PFSK-1 (cell line): Measurements from ENCODE around the gene IGF2BP2.

Source experiments
- REST ChIP-seq, 2 experiments: IDR thresholded peaks; 2 replicates each; pipeline versions ENCODE4 v1.6.1 to v1.8.0; 2011 to 2012; ENCODE audit warnings: low read depth in 2 of 2, low read length in 2 of 2, control low read depth in 1 of 2, inconsistent platforms in 1 of 2, mild to moderate bottlenecking in 1 of 2, moderate library complexity in 1 of 2; ENCODE audit not compliant: insufficient read depth in 1 of 2
- TAF1 ChIP-seq: IDR thresholded peaks from 2 replicates; pipeline ENCODE4 v1.6.1; 2012; ENCODE audit warnings: low read length, control low read depth, borderline replicate concordance; ENCODE audit not compliant: insufficient read depth

DNA sequence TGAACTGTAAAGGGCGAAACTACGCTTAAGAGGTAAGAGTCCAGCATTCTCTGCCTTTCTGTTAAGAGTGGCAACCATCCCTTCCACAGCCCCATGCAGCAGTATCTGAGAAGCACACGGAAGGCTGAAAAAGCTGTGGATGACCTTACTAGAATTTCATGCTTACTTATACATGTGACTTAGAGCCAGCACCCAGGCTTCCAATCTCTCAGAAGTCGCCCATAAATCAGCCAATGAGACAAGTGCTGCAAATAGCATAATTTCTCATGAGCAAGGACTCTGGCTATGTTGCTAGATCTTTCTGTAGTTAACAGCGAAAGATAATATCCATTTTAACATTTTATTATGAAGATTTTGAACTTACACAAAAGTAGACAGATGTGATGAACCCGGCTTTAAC, 65.3 kb downstream of the IGF2BP2 start:
- TF ChIP-seq TAF1 = no peak
- no peak for TF ChIP-seq REST (IDR thresholded peaks at IDR 0.05; ENCODE audit: insufficient read depth in 1 of 2, low read depth in 2 of 2, low read length in 2 of 2)
